ENCODE measurements around the gene GOLGA6A.
A peak's percentile ranks its signal among the peaks of the same experiment; 100 is the strongest.
"Not testable (repeated sequence)": the region's sequence is repeated elsewhere in the genome, so short reads cannot be mapped to it uniquely, and the experiment has no call there.

The GOLGA6A gene

GRCh38 chr15:74082450-74082849 lies at the start of gene GOLGA6A:
GOLGA6A (minus strand) TSS chr15:74082550; CDS start chr15:74082509, 41 bp downstream.
- DNase-seq, result not testable (repeated sequence)

GRCh38 chr15:74131628-74132413 lies 49.5 kb upstream of the GOLGA6A start:
- DNase-seq, result no peak

- DNase-seq, result no peak
Observed at GRCh38 chr15:74130849-74131627, 48.7 kb upstream of the GOLGA6A start.

- no peak for DNase-seq
Observed at GRCh38 chr15:74130155-74130848, 48.0 kb upstream of the GOLGA6A start, which contains the start of gene ISLR2. ISLR2 (plus strand) TSS chr15:74130586; CDS start chr15:74132755, 2,169 bp downstream.

- no peak for DNase-seq
Observed at GRCh38 chr15:74129586-74130154, 47.3 kb upstream of the GOLGA6A start.

- no peak for DNase-seq
Observed at GRCh38 chr15:74128785-74129585, 46.6 kb upstream of the GOLGA6A start.

- no peak for DNase-seq
Observed at GRCh38 chr15:74127954-74128784, 45.8 kb upstream of the GOLGA6A start.

- DNase-seq, result peak; percentile 45
Observed at GRCh38 chr15:74127255-74127953, 45.1 kb upstream of the GOLGA6A start.

GRCh38 chr15:74124759-74125158 lies 42.4 kb upstream of the GOLGA6A start:
- DNase-seq, result no peak

GRCh38 chr15:74124196-74124595 lies 41.8 kb upstream of the GOLGA6A start:
- no peak for DNase-seq

- DNase-seq, result no peak
Observed at GRCh38 chr15:74123658-74124057, 41.3 kb upstream of the GOLGA6A start.

GRCh38 chr15:74123131-74123429 lies 40.7 kb upstream of the GOLGA6A start:
- DNase-seq, result no peak

GRCh38 chr15:74122403-74123130 lies 40.2 kb upstream of the GOLGA6A start:
- DNase-seq, result no peak

- DNase-seq, result no peak
Observed at GRCh38 chr15:74121858-74122257, 39.5 kb upstream of the GOLGA6A start.

- no peak for DNase-seq
Observed at GRCh38 chr15:74121039-74121438, 38.7 kb upstream of the GOLGA6A start.

GRCh38 chr15:74120426-74120825 lies 38.1 kb upstream of the GOLGA6A start:
- DNase-seq, result no peak

GRCh38 chr15:74109713-74110112 lies 27.4 kb upstream of the GOLGA6A start:
- no peak for DNase-seq

GRCh38 chr15:74108611-74109010 lies 26.3 kb upstream of the GOLGA6A start:
- not testable (repeated sequence) for DNase-seq

- DNase-seq, result no peak
Observed at GRCh38 chr15:74108111-74108510, 25.8 kb upstream of the GOLGA6A start.
